Measurements from ENCODE around the gene USP24. TPM values are rescaled to one million over a fixed set of nuclear protein-coding genes. Genes with fewer than 3 reads are reported as not detected.
A peak's percentile ranks its signal among the peaks of the same experiment; 100 is the strongest.

USP24 gene
- total and polyA plus RNA-seq, 11 donors, result 13.9 to 53.7 (median 35.4) TPM

- H3K27me3 ChIP-seq, result no peaks in the 10 kb centered on the region
- no peak overlapping the region for H3K27ac ChIP-seq
- intact Hi-C loops (cut with DNase I), result loop anchor here in 4 of 10 donors (10.0 kb wide), 3 partner anchors 62 to 1552 kb away; partner anchors contain the start of gene USP24 (in 1 of the 4)
- no peak for ATAC-seq
- peaks cover 0 to 28% (median 0%) of the 10 kb centered on the region in 12 donors for H3K4me1 ChIP-seq
- peaks cover 0 to 100% (median 75%) of the 10 kb centered on the region in 9 donors for H3K36me3 ChIP-seq
- no peak overlapping the region for H3K4me3 ChIP-seq
- TF ChIP-seq POLR2A (IDR thresholded peaks at IDR 0.05), result no peak
- no peaks in the 10 kb centered on the region for H3K9me3 ChIP-seq
- WGBS, 4 donors, result 96 to 99% (median 97%) methylated on average over 3 of the region's 3 CpGs
- DNase-seq, result no peak
Observed at GRCh38 chr1:55153031-55153430, 62.1 kb downstream of the USP24 start.

GRCh38 chr1:55150880-55151588 lies 64.1 kb downstream of the USP24 start:
- H3K27ac ChIP-seq, result peak overlapping the region in 3 of 12 donors; percentile 3 to 89 (median 4)
- DNase-seq (no peak), ATAC-seq (peak; percentile 34 to 84 (median 60))
- H3K4me1 ChIP-seq, result peaks cover 0 to 28% (median 0%) of the 10 kb centered on the region in 12 donors
- H3K36me3 ChIP-seq, result peaks cover 0 to 100% (median 73%) of the 10 kb centered on the region in 9 donors
- no peak for TF ChIP-seq POLR2A (IDR thresholded peaks at IDR 0.05)
- TF ChIP-seq CTCF (IDR thresholded peaks at IDR 0.05), result no peak
- intact Hi-C loops (cut with DNase I), result loop anchor here in 4 of 10 donors (10.0 kb wide), 3 partner anchors 64 to 1554 kb away; partner anchors contain the start of gene USP24 (in 1 of the 4)
- H3K27me3 ChIP-seq, result no peaks in the 10 kb centered on the region
- WGBS, 4 donors, result 74 to 91% (median 81%) methylated on average over 2 of the region's 2 CpGs
- no peaks in the 10 kb centered on the region for H3K9me3 ChIP-seq
- H3K4me3 ChIP-seq, result no peak overlapping the region

DNA sequence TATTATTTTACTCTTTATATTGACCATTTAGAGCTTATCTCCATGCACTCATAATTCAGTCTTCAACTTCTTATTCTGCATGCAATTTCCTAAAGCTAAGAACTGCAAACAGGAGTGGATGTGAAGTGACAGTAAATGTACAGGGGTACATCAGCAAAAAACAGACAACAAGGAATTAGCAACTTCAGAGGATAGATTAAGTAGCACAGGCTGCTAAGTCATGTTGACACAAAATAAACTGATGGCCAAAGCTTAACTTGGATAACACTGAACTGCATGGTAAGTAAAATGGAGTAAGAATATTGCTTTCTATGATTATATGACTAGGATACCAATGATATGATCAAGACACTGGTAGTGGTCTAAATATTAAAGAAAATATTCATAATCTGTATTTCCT lies 66.5 kb downstream of the USP24 start:
- ATAC-seq (no peak), DNase-seq (no peak)
- TF ChIP-seq CTCF (IDR thresholded peaks at IDR 0.05), result no peak
- TF ChIP-seq POLR2A (IDR thresholded peaks at IDR 0.05), result no peak
- Histone ChIP-seq H3K4me3 (no peak overlapping the region), H3K4me1 (peaks cover 0 to 24% (median 0%) of the 10 kb centered on the region in 12 donors), H3K27ac (no peak overlapping the region), H3K27me3 (no peaks in the 10 kb centered on the region), H3K36me3 (peaks cover 0 to 100% (median 77%) of the 10 kb centered on the region in 9 donors), H3K9me3 (no peaks in the 10 kb centered on the region)
- intact Hi-C loops (cut with DNase I), result loop anchor here in 4 of 10 donors (10.0 kb wide), 4 partner anchors 54 to 1436 kb away; partner anchors contain the start of gene USP24 (in 1 of the 4)

DNA sequence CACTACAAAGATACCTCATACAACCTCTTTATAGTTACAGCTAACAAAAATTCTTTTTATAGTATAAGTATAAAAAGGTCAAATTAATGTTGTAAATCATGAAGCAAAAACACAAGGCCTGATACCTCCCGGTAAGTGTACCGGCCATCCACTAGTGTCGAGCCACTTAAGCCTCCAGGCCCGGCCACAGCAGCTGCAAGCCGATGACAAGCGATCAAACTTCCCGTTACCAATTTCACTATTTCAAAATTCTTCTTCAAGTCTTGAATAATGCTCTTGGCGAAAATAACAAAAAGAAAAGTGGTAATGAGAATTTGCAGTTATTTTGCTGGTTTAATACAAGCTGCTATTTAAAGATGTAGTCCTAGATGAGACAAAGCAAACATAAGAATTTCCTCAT lies 67.6 kb downstream of the USP24 start:
- H3K4me1 ChIP-seq, result peaks cover 0 to 24% (median 0%) of the 10 kb centered on the region in 12 donors
- ATAC-seq (no peak), DNase-seq (peak in 1 of 5 donors; percentile 30)
- WGBS, 4 donors, result 90 to 95% (median 91%) methylated on average over 8 of the region's 8 CpGs
- H3K9me3 ChIP-seq, result no peaks in the 10 kb centered on the region
- H3K27me3 ChIP-seq, result no peaks in the 10 kb centered on the region
- H3K4me3 ChIP-seq, result no peak overlapping the region
- intact Hi-C loops (cut with DNase I), result loop anchor here in 4 of 10 donors (10.0 kb wide), 4 partner anchors 53 to 1437 kb away; partner anchors contain the start of gene USP24 (in 1 of the 4)
- peaks cover 0 to 100% (median 77%) of the 10 kb centered on the region in 9 donors for H3K36me3 ChIP-seq
- no peak for TF ChIP-seq CTCF (IDR thresholded peaks at IDR 0.05)
- no peak for TF ChIP-seq POLR2A (IDR thresholded peaks at IDR 0.05)
- H3K27ac ChIP-seq, result peak overlapping the region in 1 of 12 donors; percentile 9
